ENCODE measurements around the gene LRRN4.
"Not testable (repeated sequence)": the region's sequence is repeated elsewhere in the genome, so short reads cannot be mapped to it uniquely, and the experiment has no call there.

GRCh38 chr20:6054689-6055051 lies 810 bp upstream of the LRRN4 start:
- not testable (repeated sequence) for TF ChIP-seq CTCF, POLR2A (IDR thresholded peaks at IDR 0.05)
